ENCODE measurements around the gene EMC9. TPM values are rescaled to one million over a fixed set of nuclear protein-coding genes. Genes with fewer than 3 reads are reported as not detected.

EMC9 gene
- total and polyA plus RNA-seq, 10 of the 15 experiments (the other 5 are each of a cell fraction or from before 2014, with no cell fraction given): 15.3 to 60.5 (median 30.3) TPM

GRCh38 chr14:24187539-24187915, 46.1 kb upstream of the EMC9 start (continued):
- no peak for TF ChIP-seq E2F4 (IDR thresholded peaks at IDR 0.05; ENCODE audit: low read depth, low read length)

GRCh38 chr14:24186831-24187538, 45.6 kb upstream of the EMC9 start:
- no peaks in the 10 kb centered on the region for H4K20me1 ChIP-seq (ENCODE audit: control insufficient read depth, insufficient read depth)
- H3K4me1 ChIP-seq (ENCODE audit: control insufficient read depth, insufficient read depth, low read length): 0 out of 2 replicates have a peak, but pooled peaks cover 4% of the 10 kb centered on the region
- CTCF ChIA-PET: interaction anchor here (0.8 to 1.1 kb wide), 3 partner anchors 26 to 121 kb away, joined by 3 read pairs; partner anchors contain the start of genes CIDEB and IRF9
- H3K27ac ChIP-seq (ENCODE audit: control insufficient read depth, insufficient read depth): no peak overlapping the region
- no peak for TF ChIP-seq NRF1 (conservative IDR thresholded peaks at IDR 0.05; ENCODE audit: low read depth, low read length)
- TF ChIP-seq SREBF2 (IDR thresholded peaks at IDR 0.05; ENCODE audit: low read length): no peak
- no peak for TF ChIP-seq RUNX3 (IDR thresholded peaks at IDR 0.05; ENCODE audit: low read length)
- TF ChIP-seq NR2F1 (conservative IDR thresholded peaks at IDR 0.05): no peak
- no peak for TF ChIP-seq NBN (IDR thresholded peaks at IDR 0.05)
- RAD21 ChIA-PET (ENCODE audit: unreplicated experiment): interaction anchor here (1.1 to 2.8 kb wide), 3 partner anchors 26 to 111 kb away, joined by 3 to 13 read pairs (median 9); partner anchors contain the start of gene IRF9
- no peaks in the 10 kb centered on the region for H3K27me3 ChIP-seq (replicated peaks in 1 of 2; ENCODE audit: control insufficient read depth in 2 of 2, insufficient read depth in 2 of 2, low read length in 1 of 2)
- BruUV-seq (replicated peaks): no TSS peak
- H3K79me2 ChIP-seq (ENCODE audit: control insufficient read depth, insufficient read depth, low read length): peaks cover 20% of the 10 kb centered on the region
- ATAC-seq (no peak), FAIRE-seq (no peak), DNase-seq (ENCODE audit: low read depth, low spot score) (no peak)
- no peak overlapping the region for H3K4me3 ChIP-seq
- H3K9ac ChIP-seq (ENCODE audit: control insufficient read depth, insufficient read depth, low read length): no peak overlapping the region; the same call in 1 of the 2 replicates
- H2AFZ ChIP-seq (ENCODE audit: control insufficient read depth, low read depth, low read length): no peak overlapping the region
- SMC1A ChIA-PET (ENCODE audit: uncharacterized antibody, unreplicated experiment): interaction anchor here (1.6 kb wide), 1 partner anchor 84 kb away, joined by 3 read pairs; the partner anchor contains the start of gene RABGGTA
- H3K36me3 ChIP-seq (ENCODE audit: control insufficient read depth in 2 of 2, insufficient read depth in 2 of 2, low read length in 1 of 2): peaks cover 17 to 28% of the 10 kb centered on the region in 2 experiments
- WGBS (ENCODE audit: insufficient coverage, insufficient replicate concordance, low lambda C conversion rate, missing lambda C conversion rate): 90% methylated on average over 10 of the region's 10 CpGs
- POLR2A ChIA-PET: interaction anchor here (1.0 to 3.0 kb wide), 4 partner anchors 9 to 56 kb away, joined by 3 to 28 read pairs (median 13); partner anchors contain the start of genes CHMP4A, IRF9, TINF2 and TM9SF1
- intact Hi-C loops (cut with micrococcal nuclease; ENCODE audit: unreplicated experiment): no loop called here
- in situ Hi-C loops (cut with MboI): no loop called here
- H3K9me3 ChIP-seq (replicated peaks; ENCODE audit: control insufficient read depth, insufficient read depth, low read length): no peaks in the 10 kb centered on the region
- peak overlapping the region; percentile 78; the same call in 1 of the 2 replicates for H3K4me2 ChIP-seq (ENCODE audit: control insufficient read depth, insufficient read depth)
